IMR-90 (cell line): ENCODE measurements around the gene BCAS4. TPM values are rescaled to one million over a fixed set of nuclear protein-coding genes. Genes with fewer than 3 reads are reported as not detected.
A peak's percentile ranks its signal among the peaks of the same experiment; 100 is the strongest.

Experiments
- ATAC-seq: fragments of 200-7000 bp; cut with Tn5 transposase; 2 replicates; pipeline ENCODE4 v1.9.1; 2020; ENCODE audit warnings: low read depth, mild to moderate bottlenecking, moderate library complexity
- BruUV-seq: library from RNA; stranded (reverse); fragments of 400-500 nt; replicated peaks from 2 replicates; lab custom pipeline; 2021; lab: Mats Ljungman, UMichigan
- CTCF ChIA-PET: fragments of 300-600 bp; formaldehyde crosslinking; extraction: SDS; loops from one replicate; lab custom pipeline; 2021; ENCODE audit warnings: antibody characterized with exemption; lab: Yijun Ruan, JAX
- POLR2A ChIA-PET: fragments of 300-600 bp; sonication (Branson Sonifier 250); formaldehyde crosslinking; loops from one replicate; lab custom pipeline; 2022; ENCODE audit warnings: antibody characterized with exemption; ENCODE audit not compliant: unreplicated experiment; lab: Charles Lee
- DNase-seq: peaks from one replicate; pipeline ENCODE4 v3.0.0; 2013
- H2AFZ ChIP-seq: replicated peaks from 2 replicates; pipeline ENCODE3; 2013; ENCODE audit warnings: low read length, mild to moderate bottlenecking; ENCODE audit not compliant: poor library complexity
- H2AK5ac ChIP-seq: 2 replicates; pipeline ENCODE4 v1.6.1; 2013; ENCODE audit warnings: low read depth, low read length, inconsistent platforms
- H2AK9ac ChIP-seq: replicated peaks from 2 replicates; pipeline ENCODE3; 2013; ENCODE audit warnings: mild to moderate bottlenecking, low read depth, low read length, moderate library complexity; ENCODE audit not compliant: poor library complexity
- H2BK120ac ChIP-seq: 2 replicates; pipeline ENCODE4 v1.6.1; 2013; ENCODE audit warnings: low read depth, low read length, inconsistent platforms
- H2BK15ac ChIP-seq: 3 replicates; pipeline ENCODE4 v1.6.1; 2013; ENCODE audit warnings: low read depth, low read length, inconsistent platforms
- H2BK20ac ChIP-seq: 2 replicates; pipeline ENCODE4 v1.6.1; 2013; ENCODE audit warnings: low read depth, mild to moderate bottlenecking, inconsistent platforms, low read length, moderate library complexity
- H2BK5ac ChIP-seq: 2 replicates; pipeline ENCODE4 v1.6.1; 2013; ENCODE audit warnings: mild to moderate bottlenecking, low read depth, low read length, inconsistent platforms; ENCODE audit not compliant: poor library complexity, severe bottlenecking
- H3K14ac ChIP-seq: replicated peaks from 2 replicates; pipeline ENCODE4 v1.6.1; 2013; ENCODE audit warnings: low read depth, low read length, inconsistent platforms
- H3K18ac ChIP-seq: 2 replicates; pipeline ENCODE4 v1.6.1; 2013; ENCODE audit warnings: low read depth, low read length, control low read depth
- H3K23ac ChIP-seq: 2 replicates; pipeline ENCODE4 v1.6.1; 2013; ENCODE audit warnings: low read depth, low read length, inconsistent platforms
- H3K27ac ChIP-seq: 2 replicates; pipeline ENCODE4 v1.5.1; 2013; ENCODE audit warnings: mild to moderate bottlenecking, control low read depth, low read length; ENCODE audit not compliant: insufficient read depth
- H3K27me3 ChIP-seq: 2 replicates; pipeline ENCODE4 v1.6.1; 2013; ENCODE audit warnings: low read length; ENCODE audit not compliant: control insufficient read depth, insufficient read depth
- H3K36me3 ChIP-seq: 2 replicates; pipeline ENCODE4 v1.6.1; 2013; ENCODE audit warnings: low read length, mixed read lengths; ENCODE audit not compliant: control insufficient read depth, insufficient read depth
- H3K4ac ChIP-seq: 2 replicates; pipeline ENCODE4 v1.6.1; 2013; ENCODE audit warnings: low read depth, low read length, inconsistent platforms
- H3K4me1 ChIP-seq: 2 replicates; pipeline ENCODE4 v1.6.1; 2013; ENCODE audit warnings: low read length, mixed read lengths; ENCODE audit not compliant: control insufficient read depth, insufficient read depth
- H3K4me2 ChIP-seq: 2 replicates; pipeline ENCODE4 v1.6.1; 2013; ENCODE audit warnings: low read depth, mild to moderate bottlenecking, control low read depth, low read length, moderate library complexity
- H3K4me3 ChIP-seq: 2 replicates; pipeline ENCODE4 v1.5.1; 2013; ENCODE audit warnings: low read depth, mild to moderate bottlenecking, control low read depth, low read length, moderate library complexity; ENCODE audit not compliant: insufficient read depth
- H3K56ac ChIP-seq: 2 replicates; pipeline ENCODE4 v1.6.1; 2013; ENCODE audit warnings: low read length, inconsistent platforms; ENCODE audit not compliant: insufficient read depth; ENCODE audit errors: extremely low read depth
- H3K79me1 ChIP-seq, 2 experiments: 2 replicates each; pipeline ENCODE4 v1.6.1; 2013; ENCODE audit warnings: low read length in 2 of 2, inconsistent platforms in 1 of 2, low read depth in 1 of 2
- H3K9ac ChIP-seq: 2 replicates; pipeline ENCODE4 v1.6.1; 2013; ENCODE audit warnings: low read depth, low read length, control low read depth
- H3K9me1 ChIP-seq: 2 replicates; pipeline ENCODE4 v1.6.1; 2013; ENCODE audit warnings: low read length, inconsistent platforms; ENCODE audit not compliant: insufficient read depth
- H3K9me3 ChIP-seq: 2 replicates; pipeline ENCODE4 v1.6.1; 2013; ENCODE audit warnings: low read length; ENCODE audit not compliant: control insufficient read depth, insufficient read depth
- H4K20me1 ChIP-seq: 2 replicates; pipeline ENCODE4 v1.6.1; 2013; ENCODE audit warnings: low read length, inconsistent platforms; ENCODE audit not compliant: insufficient read depth
- H4K5ac ChIP-seq: 2 replicates; pipeline ENCODE4 v1.6.1; 2013; ENCODE audit warnings: mild to moderate bottlenecking, low read depth, low read length, control low read depth
- H4K8ac ChIP-seq, 2 experiments: 2 replicates each; pipeline ENCODE4 v1.6.1; 2013; ENCODE audit warnings: low read depth in 2 of 2, low read length in 2 of 2, control low read depth in 1 of 2, inconsistent platforms in 1 of 2
- H4K91ac ChIP-seq: 2 replicates; pipeline ENCODE4 v1.6.1; 2013; ENCODE audit warnings: low read depth, low read length, inconsistent platforms; ENCODE audit not compliant: insufficient read depth
- BHLHE40 ChIP-seq: fragments of 150-350 bp; IDR thresholded peaks from 2 replicates; pipeline ENCODE4 v1.6.1; 2016; ENCODE audit warnings: mild to moderate bottlenecking, low read depth, low read length
- CEBPB ChIP-seq: IDR thresholded peaks from 2 replicates; pipeline ENCODE4 v1.6.1; 2012; ENCODE audit warnings: low read depth, low read length, improper control_type of control experiment
- MAFK ChIP-seq: IDR thresholded peaks from 2 replicates; pipeline ENCODE4 v1.6.1; 2012; ENCODE audit warnings: low read depth, low read length, improper control_type of control experiment
- MXI1 ChIP-seq: IDR thresholded peaks from 2 replicates; pipeline ENCODE4 v1.6.1; 2012; ENCODE audit warnings: low read depth, mild to moderate bottlenecking, low read length, moderate library complexity, borderline replicate concordance
- WGBS, 2 experiments: methylation state at CpG; one replicate each; pipeline versions ENCODE4 v1.1.5 to v1.1.7; 2013; ENCODE audit warnings: missing lambda C conversion rate in 2 of 2; ENCODE audit not compliant: insufficient read length in 1 of 2; ENCODE audit errors: extremely low coverage in 2 of 2; 5-methylcytosine and 5-hydroxymethylcytosine counted together
- dilution Hi-C: fragments of 300-500 bp; cut with HindIII; formaldehyde crosslinking; loops from one replicate; pipeline ENCODE4 v1.14.3; 2018; ENCODE audit warnings: low sequenced_read_pairs; ENCODE audit not compliant: unreplicated experiment
- in situ Hi-C: fragments of 300-500 bp; cut with MboI; formaldehyde crosslinking; loops from 3 replicates; pipeline ENCODE4 v1.14.3; 2019; ENCODE audit warnings: low sequenced_read_pairs, inconsistent platforms, mixed read lengths
- intact Hi-C: fragments of 100-400 bp; cut with micrococcal nuclease; formaldehyde crosslinking; loops from 2 replicates; pipeline ENCODE4 v1.10.0; 2022
- polyA plus RNA-seq, 3 experiments: library from polyadenylated mRNA; depleted of rRNA; stranded (reverse); fragments of >200 nt; gene quantifications; 2 replicates each; pipeline ENCODE4 v1.2.3, GENCODE V29; 2012; ENCODE audit warnings: low replicate concordance in 1 of 3
- total RNA-seq: library from RNA; depleted of rRNA; stranded (reverse); fragments of >200 nt; gene quantifications from 2 replicates; pipeline ENCODE4 v1.2.3, GENCODE V29; 2012

Gene BCAS4
- total and polyA plus RNA-seq, 2 of the 4 experiments (the other 2 are of a cell fraction): 42.7 to 47.5 TPM

- POLR2A ChIA-PET: no interaction called here
- H4K5ac ChIP-seq: no peak overlapping the region
- H3K4ac ChIP-seq: no peak overlapping the region
- H3K27me3 ChIP-seq: no peaks in the 10 kb centered on the region
- H3K9me1 ChIP-seq: peaks cover 27% of the 10 kb centered on the region
- DNase-seq (peak; percentile 79), ATAC-seq (no peak)
- no peak overlapping the region for H3K18ac ChIP-seq
- peak overlapping the region; percentile 41; the same call in 1 of the 2 replicates for H2BK120ac ChIP-seq
- intact Hi-C loops: no loop called here
- TF ChIP-seq CEBPB (no peak), BHLHE40 (no peak), MAFK (peak; percentile 33; the same call in 1 of the 2 replicates), MXI1 (no peak)
- no peaks in the 10 kb centered on the region for H3K36me3 ChIP-seq
- peaks cover 16% of the 10 kb centered on the region; the same call in 1 of the 2 replicates for H4K20me1 ChIP-seq
- H3K27ac ChIP-seq: no peak overlapping the region
- H3K79me1 ChIP-seq: peaks cover 0 to 19% of the 10 kb centered on the region in 2 experiments; a peak in 2 of 4 replicates
- no peak overlapping the region for H2BK5ac ChIP-seq
- peaks cover 23% of the 10 kb centered on the region for H3K4me1 ChIP-seq
- peak overlapping the region; percentile 79; the same call in 1 of the 2 replicates for H2AK5ac ChIP-seq
- no peak overlapping the region for H3K4me3 ChIP-seq
- H2BK20ac ChIP-seq: no peak overlapping the region
- no peak overlapping the region for H2BK15ac ChIP-seq
- H2AK9ac ChIP-seq: peak overlapping the region; percentile 84
- WGBS, 2 experiments: 100% methylated on average over 2 of the region's 11 CpGs; no CpG with 5 or more reads in 1 of the 2 experiments
- H4K8ac ChIP-seq: no peak overlapping the region; a peak in 1 of 4 replicates
- no peak overlapping the region for H3K56ac ChIP-seq
- no TSS peak for BruUV-seq
- no peak overlapping the region for H3K23ac ChIP-seq
- dilution Hi-C loops: no loop called here
- no peaks in the 10 kb centered on the region for H3K9me3 ChIP-seq
- H3K9ac ChIP-seq: no peak overlapping the region
- no peak overlapping the region for H3K4me2 ChIP-seq
- H4K91ac ChIP-seq: no peak overlapping the region
- no peak overlapping the region for H3K14ac ChIP-seq
- peak overlapping the region; percentile 29 for H2AFZ ChIP-seq
- in situ Hi-C loops: no loop called here
- CTCF ChIA-PET: no interaction called here
Measured at GRCh38 chr20:50868509-50869495, 73.9 kb downstream of the BCAS4 start.
